K562 (cell line): ENCODE measurements around the gene DCAF11. TPM values are rescaled to one million over a fixed set of nuclear protein-coding genes. Genes with fewer than 3 reads are reported as not detected.

ENCODE experiments used
- ATAC-seq: fragments of 200-7000 bp; cut with Tn5 transposase; 3 replicates; pipeline ENCODE4 v1.9.1; 2020; ENCODE audit warnings: moderate library complexity
- BruUV-seq: library from RNA; stranded (reverse); fragments of 400-500 nt; replicated peaks from 2 replicates; lab custom pipeline; 2021; lab: Mats Ljungman, UMichigan
- CTCF ChIA-PET: fragments of 300-600 bp; formaldehyde crosslinking; extraction: SDS; loops from one replicate; lab custom pipeline; 2021; ENCODE audit warnings: low intra/inter-chr PET ratio; lab: Yijun Ruan, JAX
- POLR2A ChIA-PET: fragments of 300-600, 350-650 bp; sonication (Branson Sonifier 250); formaldehyde crosslinking; extraction: SDS; loops from one replicate; lab custom pipeline; 2021; ENCODE audit warnings: antibody characterized with exemption, inconsistent platforms; lab: Yijun Ruan, JAX
- DNase-seq, 4 experiments: peaks; one replicate each; pipeline versions ENCODE4 v3.0.0 to v3.0.0-alpha.2; 2011 to 2018; ENCODE audit warnings: low spot score in 3 of 4, mixed read lengths in 3 of 4; ENCODE audit errors: extremely low read depth in 1 of 4
- FAIRE-seq: peaks from 2 replicates; lab custom pipeline; 2011; peaks lifted over from hg19 to GRCh38; lab: Jason Lieb, UNC
- H2AFZ ChIP-seq: 2 replicates; pipeline ENCODE4 v1.6.0; 2011; ENCODE audit warnings: low read depth, low read length, control low read depth, inconsistent platforms
- H3K27ac ChIP-seq: fragments of 200-600 bp; 3 replicates; pipeline ENCODE4 v1.8.0; 2011; ENCODE audit warnings: low read depth, mild to moderate bottlenecking, control low read depth, inconsistent platforms, low read length, moderate library complexity, mixed read lengths; ENCODE audit errors: extremely low read depth
- H3K27me3 ChIP-seq, 2 experiments: fragments of 300-600 bp in 1 of 2; 2 replicates in 1 of 2; 3 replicates in 1 of 2; pipeline versions ENCODE4 v1.6.0 to v1.8.0; 2011; ENCODE audit warnings: inconsistent platforms in 2 of 2, low read length in 2 of 2, mild to moderate bottlenecking in 1 of 2, mixed read lengths in 1 of 2, moderate library complexity in 1 of 2; ENCODE audit not compliant: control insufficient read depth in 2 of 2, insufficient read depth in 2 of 2
- H3K36me3 ChIP-seq: fragments of 300-600 bp; 3 replicates; pipeline ENCODE4 v1.8.0; 2011; ENCODE audit warnings: mild to moderate bottlenecking, low read length, inconsistent platforms; ENCODE audit not compliant: control insufficient read depth, insufficient read depth
- H3K4me1 ChIP-seq, 2 experiments: fragments of 200-600 bp in 1 of 2; replicated peaks in 1 of 2; 2 replicates in 1 of 2; 3 replicates in 1 of 2; pipeline versions ENCODE4 v1.5.1 to v1.8.0; 2011; ENCODE audit warnings: inconsistent platforms in 2 of 2, low read length in 2 of 2, mild to moderate bottlenecking in 1 of 2, mixed read lengths in 1 of 2, moderate library complexity in 1 of 2; ENCODE audit not compliant: control insufficient read depth in 2 of 2, insufficient read depth in 2 of 2
- H3K4me2 ChIP-seq: 2 replicates; pipeline ENCODE4 v1.6.1; 2011; ENCODE audit warnings: low read length, control low read depth, inconsistent platforms, mixed read lengths; ENCODE audit not compliant: insufficient read depth
- H3K4me3 ChIP-seq: fragments of 200-600 bp; sonication (generic), shearing (Covaris generic); 2 replicates; pipeline ENCODE4 v1.5.1; 2016; ENCODE audit warnings: control low read depth, inconsistent platforms
- H3K79me2 ChIP-seq: fragments of 200-600 bp; 3 replicates; pipeline ENCODE4 v1.8.0; 2011; ENCODE audit warnings: low read length, inconsistent platforms; ENCODE audit not compliant: control insufficient read depth, insufficient read depth
- H3K9ac ChIP-seq, 2 experiments: 2 replicates each; pipeline versions ENCODE4 v1.6.0 to v1.6.1; 2011; ENCODE audit warnings: low read depth in 2 of 2, low read length in 2 of 2, control low read depth in 1 of 2, inconsistent platforms in 1 of 2, mild to moderate bottlenecking in 1 of 2, mixed read lengths in 1 of 2; ENCODE audit not compliant: insufficient read depth in 1 of 2
- H3K9me1 ChIP-seq: one replicate; pipeline ENCODE4 v1.6.0; 2011; ENCODE audit warnings: inconsistent platforms, mild to moderate bottlenecking, low read length, moderate library complexity; ENCODE audit not compliant: control insufficient read depth, insufficient read depth
- H3K9me3 ChIP-seq: replicated peaks from 2 replicates; pipeline ENCODE4 v1.5.1; 2011; ENCODE audit warnings: low read depth, low read length, inconsistent platforms; ENCODE audit not compliant: control insufficient read depth, insufficient read depth
- H4K20me1 ChIP-seq: replicated peaks from 2 replicates; pipeline ENCODE4 v1.6.1; 2011; ENCODE audit warnings: low read length, inconsistent platforms, mixed read lengths; ENCODE audit not compliant: control insufficient read depth, insufficient read depth
- NBN ChIP-seq: fragments of 450-650 bp; IDR thresholded peaks from 2 replicates; pipeline ENCODE4 v1.6.1; 2016; ENCODE audit warnings: low read depth, mild to moderate bottlenecking
- NFE2L1 ChIP-seq: fragments of 450-650 bp; IDR thresholded peaks from 2 replicates; pipeline ENCODE4 v1.6.1; 2016; ENCODE audit warnings: missing genetic modification characterization, low read depth, mild to moderate bottlenecking, missing compliant biosample characterization, moderate library complexity, borderline replicate concordance
- TRIM28 ChIP-seq: fragments of 450-650 bp; IDR thresholded peaks from 2 replicates; pipeline ENCODE4 v1.6.1; 2017
- ZNF584 ChIP-seq: fragments of 200-800 bp; sonication (Bioruptor generic); IDR thresholded peaks from 2 replicates; pipeline ENCODE4 v1.6.1; 2016; ENCODE audit warnings: low read depth, mild to moderate bottlenecking, missing genetic modification characterization, missing compliant biosample characterization
- ZNF778 ChIP-seq: fragments of 450-650 bp; formaldehyde crosslinking; IDR thresholded peaks from 2 replicates; pipeline ENCODE4 v1.4.0; 2020; ENCODE audit warnings: mild to moderate bottlenecking, moderate library complexity
- WGBS: fragments of 100-300 bp; shearing (Covaris generic); methylation state at CpG from one replicate; pipeline ENCODE4 v1.1.6; 2016; ENCODE audit warnings: low coverage, mixed read lengths; ENCODE audit not compliant: insufficient coverage; ENCODE audit errors: missing lambda C conversion rate; 5-methylcytosine and 5-hydroxymethylcytosine counted together
- in situ Hi-C: fragments of 300-500 bp; cut with MboI; formaldehyde crosslinking; loops from 4 replicates; pipeline ENCODE4 v1.15.0; 2018; ENCODE audit warnings: inconsistent platforms, mixed read lengths
- intact Hi-C: fragments of 100-400 bp; cut with micrococcal nuclease; formaldehyde crosslinking; loops from 2 replicates; pipeline ENCODE4 v1.14.2; 2022
- polyA plus RNA-seq, 8 experiments: library from polyadenylated mRNA; depleted of rRNA in 4 of 8; stranded (reverse) in 5 of 8; unstranded in 3 of 8; fragments of >200 nt; fragmentation: Nextera tagmentation in 2 of 8; fragmentation: Illumina TruSeq in 1 of 8; extraction: Ambion mirVana in 2 of 8; extraction: Trizol in 1 of 8; gene quantifications; 2 replicates each; pipeline versions ENCODE4 v1.2.1 to v1.2.3, GENCODE V29; 2011 to 2014; ENCODE audit warnings: inconsistent platforms in 1 of 8, missing spikeins in 1 of 8
- total RNA-seq, 7 experiments: library from RNA; depleted of rRNA in 6 of 7; stranded (reverse); fragments of >200 nt in 6 of 7; fragmentation: Illumina TruSeq in 2 of 7; extraction: Trizol in 2 of 7; gene quantifications; 2 replicates each; pipeline versions ENCODE4 v1.2.1 to v1.2.3, GENCODE V29; 2011 to 2021; ENCODE audit warnings: low replicate concordance in 1 of 7
- TF ChIP-seq, protein P1 (sequence below): fragments of 450-650 bp; IDR thresholded peaks from 2 replicates; pipeline ENCODE4 v1.6.1; 2016; ENCODE audit warnings: mild to moderate bottlenecking, moderate library complexity
- TF ChIP-seq, protein P2 (sequence below): fragments of 250-450 bp; sonication (Bioruptor Pico); IDR thresholded peaks from 2 replicates; pipeline ENCODE4 v1.5.0; 2020; ENCODE audit warnings: mild to moderate bottlenecking
- TF ChIP-seq, protein P3 (sequence below): fragments of 250-450 bp; sonication (Bioruptor Pico); IDR thresholded peaks from 2 replicates; pipeline ENCODE4 v1.8.0; 2021; ENCODE audit warnings: moderate library complexity, mild to moderate bottlenecking, inconsistent platforms
- TF ChIP-seq, protein P4 (sequence below): IDR thresholded peaks from 2 replicates; pipeline ENCODE4 v1.6.1; 2011; ENCODE audit not compliant: insufficient read length; ENCODE audit errors: extremely low read depth

DCAF11 gene
- total and polyA plus RNA-seq, 9 of the 15 experiments (the other 6 are each of a cell fraction or from before 2014, with no cell fraction given): 8.5 to 46.2 (median 36.4) TPM

- no peak for FAIRE-seq
- Histone ChIP-seq H3K4me1 (peaks cover 12 to 14% of the 10 kb centered on the region in 2 experiments; a peak in 4 of 5 replicates), H3K9ac (no peak overlapping the region), H2AFZ (no peak overlapping the region), H3K9me3 (no peaks in the 10 kb centered on the region), H4K20me1 (no peaks in the 10 kb centered on the region), H3K9me1 (no peaks in the 10 kb centered on the region), H3K79me2 (peaks cover 6% of the 10 kb centered on the region; the same call in 2 of the 3 replicates), H3K4me3 (no peak overlapping the region), H3K4me2 (no peak overlapping the region), H3K36me3 (peaks cover 63% of the 10 kb centered on the region; the same call in 2 of the 3 replicates), H3K27me3 (no peaks in the 10 kb centered on the region), H3K27ac (no peak overlapping the region)
- no TSS peak for BruUV-seq
- 89% methylated on average over 5 of the region's 8 CpGs for WGBS
- no peak for DNase-seq
- POLR2A ChIA-PET: interaction anchor here (0.6 to 0.7 kb wide), 2 partner anchors 9 to 231 kb away, joined by 3 read pairs; partner anchors contain the start of gene FITM1
- intact Hi-C loops (no loop called here), in situ Hi-C loops (no loop called here)
- ATAC-seq: no peak
- CTCF ChIA-PET: no interaction called here
- TF ChIP-seq NFE2L1 (tag): no peak
- no peak for TF ChIP-seq NBN
- TF ChIP-seq, protein P1, sequence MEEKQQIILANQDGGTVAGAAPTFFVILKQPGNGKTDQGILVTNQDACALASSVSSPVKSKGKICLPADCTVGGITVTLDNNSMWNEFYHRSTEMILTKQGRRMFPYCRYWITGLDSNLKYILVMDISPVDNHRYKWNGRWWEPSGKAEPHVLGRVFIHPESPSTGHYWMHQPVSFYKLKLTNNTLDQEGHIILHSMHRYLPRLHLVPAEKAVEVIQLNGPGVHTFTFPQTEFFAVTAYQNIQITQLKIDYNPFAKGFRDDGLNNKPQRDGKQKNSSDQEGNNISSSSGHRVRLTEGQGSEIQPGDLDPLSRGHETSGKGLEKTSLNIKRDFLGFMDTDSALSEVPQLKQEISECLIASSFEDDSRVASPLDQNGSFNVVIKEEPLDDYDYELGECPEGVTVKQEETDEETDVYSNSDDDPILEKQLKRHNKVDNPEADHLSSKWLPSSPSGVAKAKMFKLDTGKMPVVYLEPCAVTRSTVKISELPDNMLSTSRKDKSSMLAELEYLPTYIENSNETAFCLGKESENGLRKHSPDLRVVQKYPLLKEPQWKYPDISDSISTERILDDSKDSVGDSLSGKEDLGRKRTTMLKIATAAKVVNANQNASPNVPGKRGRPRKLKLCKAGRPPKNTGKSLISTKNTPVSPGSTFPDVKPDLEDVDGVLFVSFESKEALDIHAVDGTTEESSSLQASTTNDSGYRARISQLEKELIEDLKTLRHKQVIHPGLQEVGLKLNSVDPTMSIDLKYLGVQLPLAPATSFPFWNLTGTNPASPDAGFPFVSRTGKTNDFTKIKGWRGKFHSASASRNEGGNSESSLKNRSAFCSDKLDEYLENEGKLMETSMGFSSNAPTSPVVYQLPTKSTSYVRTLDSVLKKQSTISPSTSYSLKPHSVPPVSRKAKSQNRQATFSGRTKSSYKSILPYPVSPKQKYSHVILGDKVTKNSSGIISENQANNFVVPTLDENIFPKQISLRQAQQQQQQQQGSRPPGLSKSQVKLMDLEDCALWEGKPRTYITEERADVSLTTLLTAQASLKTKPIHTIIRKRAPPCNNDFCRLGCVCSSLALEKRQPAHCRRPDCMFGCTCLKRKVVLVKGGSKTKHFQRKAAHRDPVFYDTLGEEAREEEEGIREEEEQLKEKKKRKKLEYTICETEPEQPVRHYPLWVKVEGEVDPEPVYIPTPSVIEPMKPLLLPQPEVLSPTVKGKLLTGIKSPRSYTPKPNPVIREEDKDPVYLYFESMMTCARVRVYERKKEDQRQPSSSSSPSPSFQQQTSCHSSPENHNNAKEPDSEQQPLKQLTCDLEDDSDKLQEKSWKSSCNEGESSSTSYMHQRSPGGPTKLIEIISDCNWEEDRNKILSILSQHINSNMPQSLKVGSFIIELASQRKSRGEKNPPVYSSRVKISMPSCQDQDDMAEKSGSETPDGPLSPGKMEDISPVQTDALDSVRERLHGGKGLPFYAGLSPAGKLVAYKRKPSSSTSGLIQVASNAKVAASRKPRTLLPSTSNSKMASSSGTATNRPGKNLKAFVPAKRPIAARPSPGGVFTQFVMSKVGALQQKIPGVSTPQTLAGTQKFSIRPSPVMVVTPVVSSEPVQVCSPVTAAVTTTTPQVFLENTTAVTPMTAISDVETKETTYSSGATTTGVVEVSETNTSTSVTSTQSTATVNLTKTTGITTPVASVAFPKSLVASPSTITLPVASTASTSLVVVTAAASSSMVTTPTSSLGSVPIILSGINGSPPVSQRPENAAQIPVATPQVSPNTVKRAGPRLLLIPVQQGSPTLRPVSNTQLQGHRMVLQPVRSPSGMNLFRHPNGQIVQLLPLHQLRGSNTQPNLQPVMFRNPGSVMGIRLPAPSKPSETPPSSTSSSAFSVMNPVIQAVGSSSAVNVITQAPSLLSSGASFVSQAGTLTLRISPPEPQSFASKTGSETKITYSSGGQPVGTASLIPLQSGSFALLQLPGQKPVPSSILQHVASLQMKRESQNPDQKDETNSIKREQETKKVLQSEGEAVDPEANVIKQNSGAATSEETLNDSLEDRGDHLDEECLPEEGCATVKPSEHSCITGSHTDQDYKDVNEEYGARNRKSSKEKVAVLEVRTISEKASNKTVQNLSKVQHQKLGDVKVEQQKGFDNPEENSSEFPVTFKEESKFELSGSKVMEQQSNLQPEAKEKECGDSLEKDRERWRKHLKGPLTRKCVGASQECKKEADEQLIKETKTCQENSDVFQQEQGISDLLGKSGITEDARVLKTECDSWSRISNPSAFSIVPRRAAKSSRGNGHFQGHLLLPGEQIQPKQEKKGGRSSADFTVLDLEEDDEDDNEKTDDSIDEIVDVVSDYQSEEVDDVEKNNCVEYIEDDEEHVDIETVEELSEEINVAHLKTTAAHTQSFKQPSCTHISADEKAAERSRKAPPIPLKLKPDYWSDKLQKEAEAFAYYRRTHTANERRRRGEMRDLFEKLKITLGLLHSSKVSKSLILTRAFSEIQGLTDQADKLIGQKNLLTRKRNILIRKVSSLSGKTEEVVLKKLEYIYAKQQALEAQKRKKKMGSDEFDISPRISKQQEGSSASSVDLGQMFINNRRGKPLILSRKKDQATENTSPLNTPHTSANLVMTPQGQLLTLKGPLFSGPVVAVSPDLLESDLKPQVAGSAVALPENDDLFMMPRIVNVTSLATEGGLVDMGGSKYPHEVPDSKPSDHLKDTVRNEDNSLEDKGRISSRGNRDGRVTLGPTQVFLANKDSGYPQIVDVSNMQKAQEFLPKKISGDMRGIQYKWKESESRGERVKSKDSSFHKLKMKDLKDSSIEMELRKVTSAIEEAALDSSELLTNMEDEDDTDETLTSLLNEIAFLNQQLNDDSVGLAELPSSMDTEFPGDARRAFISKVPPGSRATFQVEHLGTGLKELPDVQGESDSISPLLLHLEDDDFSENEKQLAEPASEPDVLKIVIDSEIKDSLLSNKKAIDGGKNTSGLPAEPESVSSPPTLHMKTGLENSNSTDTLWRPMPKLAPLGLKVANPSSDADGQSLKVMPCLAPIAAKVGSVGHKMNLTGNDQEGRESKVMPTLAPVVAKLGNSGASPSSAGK: no peak
- no peak for TF ChIP-seq TRIM28
- TF ChIP-seq, protein P2, sequence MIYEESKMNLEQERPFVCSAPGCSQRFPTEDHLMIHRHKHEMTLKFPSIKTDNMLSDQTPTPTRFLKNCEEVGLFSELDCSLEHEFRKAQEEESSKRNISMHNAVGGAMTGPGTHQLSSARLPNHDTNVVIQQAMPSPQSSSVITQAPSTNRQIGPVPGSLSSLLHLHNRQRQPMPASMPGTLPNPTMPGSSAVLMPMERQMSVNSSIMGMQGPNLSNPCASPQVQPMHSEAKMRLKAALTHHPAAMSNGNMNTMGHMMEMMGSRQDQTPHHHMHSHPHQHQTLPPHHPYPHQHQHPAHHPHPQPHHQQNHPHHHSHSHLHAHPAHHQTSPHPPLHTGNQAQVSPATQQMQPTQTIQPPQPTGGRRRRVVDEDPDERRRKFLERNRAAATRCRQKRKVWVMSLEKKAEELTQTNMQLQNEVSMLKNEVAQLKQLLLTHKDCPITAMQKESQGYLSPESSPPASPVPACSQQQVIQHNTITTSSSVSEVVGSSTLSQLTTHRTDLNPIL (CRISPR knock-in tag): no peak
- TF ChIP-seq ZNF584 (CRISPR knock-in tag): no peak
- TF ChIP-seq, protein P3, sequence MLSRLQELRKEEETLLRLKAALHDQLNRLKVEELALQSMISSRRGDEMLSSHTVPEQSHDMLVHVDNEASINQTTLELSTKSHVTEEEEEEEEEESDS (CRISPR knock-in tag): no peak
- TF ChIP-seq ZNF778: no peak
- TF ChIP-seq, protein P4, sequence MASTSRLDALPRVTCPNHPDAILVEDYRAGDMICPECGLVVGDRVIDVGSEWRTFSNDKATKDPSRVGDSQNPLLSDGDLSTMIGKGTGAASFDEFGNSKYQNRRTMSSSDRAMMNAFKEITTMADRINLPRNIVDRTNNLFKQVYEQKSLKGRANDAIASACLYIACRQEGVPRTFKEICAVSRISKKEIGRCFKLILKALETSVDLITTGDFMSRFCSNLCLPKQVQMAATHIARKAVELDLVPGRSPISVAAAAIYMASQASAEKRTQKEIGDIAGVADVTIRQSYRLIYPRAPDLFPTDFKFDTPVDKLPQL: no peak
Observed at GRCh38 chr14:24121210-24121609, 6.6 kb downstream of the DCAF11 start.
